Measurements from ENCODE around the gene TRMT11.
A peak's percentile ranks its signal among the peaks of the same experiment; 100 is the strongest.

The TRMT11 gene

GRCh38 chr6:125955973-125956372 is 30.4 kb upstream of the TRMT11 start:
- H3K9ac ChIP-seq (ENCODE audit: low read length in 5 of 5): peak overlapping the region in 3 of 5 donors; percentile 49 to 99 (median 94)
- H3K36me3 ChIP-seq (ENCODE audit: control insufficient read depth in 5 of 5, insufficient read depth in 5 of 5, low read length in 5 of 5): no peaks in the 10 kb centered on the region
- peaks cover 3 to 26% (median 19%) of the 10 kb centered on the region in 5 donors for H3K4me1 ChIP-seq (ENCODE audit: control insufficient read depth in 5 of 5, insufficient read depth in 5 of 5, low read length in 5 of 5)
- no peaks in the 10 kb centered on the region for H3K9me3 ChIP-seq (ENCODE audit: control insufficient read depth in 5 of 5, low read length in 5 of 5)
- H3K27me3 ChIP-seq (ENCODE audit: control insufficient read depth in 5 of 5, insufficient read depth in 4 of 5, low read length in 5 of 5): peaks cover 0 to 8% (median 5%) of the 10 kb centered on the region in 5 donors
- no peak overlapping the region for H3K27ac ChIP-seq (ENCODE audit: low read depth, low read length)
- peak overlapping the region in 4 of 5 donors; percentile 49 to 98 (median 88) for H3K4me3 ChIP-seq (ENCODE audit: low read depth in 1 of 5, low read length in 5 of 5)

- Histone ChIP-seq H3K27me3 (ENCODE audit: control insufficient read depth in 5 of 5, insufficient read depth in 4 of 5, low read length in 5 of 5) (peaks cover 0 to 8% (median 5%) of the 10 kb centered on the region in 5 donors), H3K4me1 (ENCODE audit: control insufficient read depth in 5 of 5, insufficient read depth in 5 of 5, low read length in 5 of 5) (peaks cover 3 to 26% (median 19%) of the 10 kb centered on the region in 5 donors), H3K36me3 (ENCODE audit: control insufficient read depth in 5 of 5, insufficient read depth in 5 of 5, low read length in 5 of 5) (no peaks in the 10 kb centered on the region), H3K4me3 (ENCODE audit: low read depth in 1 of 5, low read length in 5 of 5) (peak within 1 kb of the TSS; percentile 85 to 98 (median 90)), H3K27ac (ENCODE audit: low read depth, low read length) (peak within 1 kb of the TSS; percentile 90), H3K9ac (ENCODE audit: low read length in 5 of 5) (peak within 1 kb of the TSS; percentile 84 to 99 (median 94)), H3K9me3 (ENCODE audit: control insufficient read depth in 5 of 5, low read length in 5 of 5) (no peaks in the 10 kb centered on the region)
Measured at GRCh38 chr6:125956506-125957390, 29.6 kb upstream of the TRMT11 start, which contains the start of gene HINT3. Gene HINT3, plus strand, starts transcription at chr6:125956770. Its CDS starts 208 bp downstream, at chr6:125956978.

- peaks cover 0 to 8% (median 5%) of the 10 kb centered on the region in 5 donors for H3K27me3 ChIP-seq (ENCODE audit: control insufficient read depth in 5 of 5, insufficient read depth in 4 of 5, low read length in 5 of 5)
- H3K27ac ChIP-seq (ENCODE audit: low read depth, low read length): peak overlapping the region; percentile 90
- H3K9me3 ChIP-seq (ENCODE audit: control insufficient read depth in 5 of 5, low read length in 5 of 5): no peaks in the 10 kb centered on the region
- H3K4me3 ChIP-seq (ENCODE audit: low read depth in 1 of 5, low read length in 5 of 5): peak overlapping the region; percentile 85 to 98 (median 90)
- no peaks in the 10 kb centered on the region for H3K36me3 ChIP-seq (ENCODE audit: control insufficient read depth in 5 of 5, insufficient read depth in 5 of 5, low read length in 5 of 5)
- peaks cover 3 to 26% (median 19%) of the 10 kb centered on the region in 5 donors for H3K4me1 ChIP-seq (ENCODE audit: control insufficient read depth in 5 of 5, insufficient read depth in 5 of 5, low read length in 5 of 5)
- H3K9ac ChIP-seq (ENCODE audit: low read length in 5 of 5): peak overlapping the region; percentile 84 to 99 (median 94)
Measured at GRCh38 chr6:125957391-125957693, 29.0 kb upstream of the TRMT11 start.

GRCh38 chr6:125957845-125958244 is 28.5 kb upstream of the TRMT11 start:
- Histone ChIP-seq H3K36me3 (ENCODE audit: control insufficient read depth in 5 of 5, insufficient read depth in 5 of 5, low read length in 5 of 5) (no peaks in the 10 kb centered on the region), H3K9me3 (ENCODE audit: control insufficient read depth in 5 of 5, low read length in 5 of 5) (no peaks in the 10 kb centered on the region), H3K27ac (ENCODE audit: low read depth, low read length) (peak overlapping the region; percentile 90), H3K4me1 (ENCODE audit: control insufficient read depth in 5 of 5, insufficient read depth in 5 of 5, low read length in 5 of 5) (peaks cover 3 to 26% (median 19%) of the 10 kb centered on the region in 5 donors), H3K4me3 (ENCODE audit: low read depth in 1 of 5, low read length in 5 of 5) (peak overlapping the region; percentile 85 to 98 (median 90)), H3K9ac (ENCODE audit: low read length in 5 of 5) (peak overlapping the region in 4 of 5 donors; percentile 93 to 99 (median 94)), H3K27me3 (ENCODE audit: control insufficient read depth in 5 of 5, insufficient read depth in 4 of 5, low read length in 5 of 5) (peaks cover 0 to 8% (median 5%) of the 10 kb centered on the region in 5 donors)

- Histone ChIP-seq H3K36me3 (ENCODE audit: control insufficient read depth in 5 of 5, insufficient read depth in 5 of 5, low read length in 5 of 5) (no peaks in the 10 kb centered on the region), H3K4me1 (ENCODE audit: control insufficient read depth in 5 of 5, insufficient read depth in 5 of 5, low read length in 5 of 5) (peaks cover 3 to 26% (median 19%) of the 10 kb centered on the region in 5 donors), H3K9ac (ENCODE audit: low read length in 5 of 5) (no peak overlapping the region), H3K9me3 (ENCODE audit: control insufficient read depth in 5 of 5, low read length in 5 of 5) (no peaks in the 10 kb centered on the region), H3K4me3 (ENCODE audit: low read depth in 1 of 5, low read length in 5 of 5) (no peak overlapping the region), H3K27ac (ENCODE audit: low read depth, low read length) (no peak overlapping the region), H3K27me3 (ENCODE audit: control insufficient read depth in 5 of 5, insufficient read depth in 4 of 5, low read length in 5 of 5) (peaks cover 0 to under 1% (median 0%) of the 10 kb centered on the region in 5 donors)
Measured at GRCh38 chr6:125959041-125959440, 27.3 kb upstream of the TRMT11 start.

- Histone ChIP-seq H3K4me1 (ENCODE audit: control insufficient read depth in 5 of 5, insufficient read depth in 5 of 5, low read length in 5 of 5) (peaks cover 3 to 24% (median 18%) of the 10 kb centered on the region in 5 donors), H3K27ac (ENCODE audit: low read depth, low read length) (no peak overlapping the region), H3K27me3 (ENCODE audit: control insufficient read depth in 5 of 5, insufficient read depth in 4 of 5, low read length in 5 of 5) (no peaks in the 10 kb centered on the region), H3K9me3 (ENCODE audit: control insufficient read depth in 5 of 5, low read length in 5 of 5) (no peaks in the 10 kb centered on the region), H3K9ac (ENCODE audit: low read length in 5 of 5) (no peak overlapping the region), H3K36me3 (ENCODE audit: control insufficient read depth in 5 of 5, insufficient read depth in 5 of 5, low read length in 5 of 5) (no peaks in the 10 kb centered on the region), H3K4me3 (ENCODE audit: low read depth in 1 of 5, low read length in 5 of 5) (no peak overlapping the region)
Measured at GRCh38 chr6:125961117-125961516, 25.2 kb upstream of the TRMT11 start.

- H3K27me3 ChIP-seq (ENCODE audit: control insufficient read depth in 5 of 5, insufficient read depth in 4 of 5, low read length in 5 of 5): no peaks in the 10 kb centered on the region
- peaks cover 0 to 10% (median 7%) of the 10 kb centered on the region in 5 donors for H3K4me1 ChIP-seq (ENCODE audit: control insufficient read depth in 5 of 5, insufficient read depth in 5 of 5, low read length in 5 of 5)
- H3K9ac ChIP-seq (ENCODE audit: low read length in 5 of 5): no peak overlapping the region
- H3K36me3 ChIP-seq (ENCODE audit: control insufficient read depth in 5 of 5, insufficient read depth in 5 of 5, low read length in 5 of 5): peaks cover 3 to 7% (median 6%) of the 10 kb centered on the region in 5 donors
- H3K27ac ChIP-seq (ENCODE audit: low read depth, low read length): no peak overlapping the region
- H3K4me3 ChIP-seq (ENCODE audit: low read depth in 1 of 5, low read length in 5 of 5): no peak overlapping the region
- no peaks in the 10 kb centered on the region for H3K9me3 ChIP-seq (ENCODE audit: control insufficient read depth in 5 of 5, low read length in 5 of 5)
Measured at GRCh38 chr6:125962900-125963497, 23.3 kb upstream of the TRMT11 start.

- Histone ChIP-seq H3K27ac (ENCODE audit: low read depth, low read length) (no peak overlapping the region), H3K27me3 (ENCODE audit: control insufficient read depth in 5 of 5, insufficient read depth in 4 of 5, low read length in 5 of 5) (no peaks in the 10 kb centered on the region), H3K9ac (ENCODE audit: low read length in 5 of 5) (no peak overlapping the region)
Measured at GRCh38 chr6:125963817-125964216, 22.5 kb upstream of the TRMT11 start.

GRCh38 chr6:125966569-125966968 is 19.8 kb upstream of the TRMT11 start:
- H3K36me3 ChIP-seq (ENCODE audit: control insufficient read depth in 5 of 5, insufficient read depth in 5 of 5, low read length in 5 of 5): peaks cover 3 to 13% (median 10%) of the 10 kb centered on the region in 5 donors
- H3K27ac ChIP-seq (ENCODE audit: low read depth, low read length): no peak overlapping the region
- no peak overlapping the region for H3K9ac ChIP-seq (ENCODE audit: low read length in 5 of 5)
- no peaks in the 10 kb centered on the region for H3K27me3 ChIP-seq (ENCODE audit: control insufficient read depth in 5 of 5, insufficient read depth in 4 of 5, low read length in 5 of 5)
- H3K4me1 ChIP-seq (ENCODE audit: control insufficient read depth in 5 of 5, insufficient read depth in 5 of 5, low read length in 5 of 5): no peaks in the 10 kb centered on the region
- H3K4me3 ChIP-seq (ENCODE audit: low read depth in 1 of 5, low read length in 5 of 5): no peak overlapping the region
- H3K9me3 ChIP-seq (ENCODE audit: control insufficient read depth in 5 of 5, low read length in 5 of 5): no peaks in the 10 kb centered on the region

More at GRCh38 chr6:125963817-125964216, 22.5 kb upstream of the TRMT11 start:
- Histone ChIP-seq H3K4me1 (ENCODE audit: control insufficient read depth in 5 of 5, insufficient read depth in 5 of 5, low read length in 5 of 5) (peaks cover 0 to 4% (median 0%) of the 10 kb centered on the region in 5 donors), H3K36me3 (ENCODE audit: control insufficient read depth in 5 of 5, insufficient read depth in 5 of 5, low read length in 5 of 5) (peaks cover 3 to 12% (median 10%) of the 10 kb centered on the region in 5 donors), H3K4me3 (ENCODE audit: low read depth in 1 of 5, low read length in 5 of 5) (no peak overlapping the region), H3K9me3 (ENCODE audit: control insufficient read depth in 5 of 5, low read length in 5 of 5) (no peaks in the 10 kb centered on the region)

GRCh38 chr6:125968493-125968892 is 17.8 kb upstream of the TRMT11 start:
- H3K9me3 ChIP-seq (ENCODE audit: control insufficient read depth in 5 of 5, low read length in 5 of 5): no peaks in the 10 kb centered on the region
- H3K27ac ChIP-seq (ENCODE audit: low read depth, low read length): no peak overlapping the region
- H3K36me3 ChIP-seq (ENCODE audit: control insufficient read depth in 5 of 5, insufficient read depth in 5 of 5, low read length in 5 of 5): peaks cover 3 to 13% (median 12%) of the 10 kb centered on the region in 5 donors
- H3K4me3 ChIP-seq (ENCODE audit: low read depth in 1 of 5, low read length in 5 of 5): no peak overlapping the region
- H3K27me3 ChIP-seq (ENCODE audit: control insufficient read depth in 5 of 5, insufficient read depth in 4 of 5, low read length in 5 of 5): no peaks in the 10 kb centered on the region
- H3K4me1 ChIP-seq (ENCODE audit: control insufficient read depth in 5 of 5, insufficient read depth in 5 of 5, low read length in 5 of 5): no peaks in the 10 kb centered on the region
- no peak overlapping the region for H3K9ac ChIP-seq (ENCODE audit: low read length in 5 of 5)

Data from subcutaneous abdominal adipose tissue (tissue), 5 donors.